PC-9 (cell line): Measurements from ENCODE around the gene CD93. TPM values are rescaled to one million over a fixed set of nuclear protein-coding genes. Genes with fewer than 3 reads are reported as not detected.

Experiments used
- BruUV-seq: library from RNA; stranded (reverse); fragments of 400-500 nt; replicated peaks from 2 replicates; lab custom pipeline; 2021; lab: Mats Ljungman, UMichigan
- CTCF ChIA-PET: fragments of 300-600 bp; sonication (Branson Sonifier 250); formaldehyde crosslinking; loops from one replicate; lab custom pipeline; 2022; ENCODE audit warnings: antibody characterized with exemption; lab: Charles Lee
- POLR2A ChIA-PET: fragments of 300-600 bp; sonication (Branson Sonifier 250); formaldehyde crosslinking; loops from one replicate; lab custom pipeline; 2022; ENCODE audit warnings: antibody characterized with exemption; ENCODE audit not compliant: unreplicated experiment; lab: Charles Lee
- DNase-seq, 2 experiments: peaks; one replicate each; pipeline versions ENCODE4 v3.0.0 to v3.0.0-alpha.2; 2015 to 2022; ENCODE audit warnings: mixed read lengths in 1 of 2
- H2AFZ ChIP-seq: fragments of 200-600 bp; sonication (generic); 2 replicates; pipeline ENCODE4 v1.8.1; 2017; ENCODE audit warnings: antibody characterized with exemption
- H3F3A ChIP-seq: fragments of 200-600 bp; sonication (generic); 2 replicates; pipeline ENCODE4 v1.8.1; 2017; ENCODE audit warnings: antibody characterized with exemption, mild to moderate bottlenecking, low read depth; ENCODE audit not compliant: insufficient read depth
- H3K27ac ChIP-seq: fragments of 200-600 bp; sonication (generic); 2 replicates; pipeline ENCODE4 v1.6.1; 2016; ENCODE audit warnings: mixed run types
- H3K27me3 ChIP-seq: fragments of 200-600 bp; sonication (generic); 2 replicates; pipeline ENCODE4 v1.6.1; 2016; ENCODE audit warnings: low read depth, mixed run types; ENCODE audit not compliant: insufficient read depth
- H3K36me3 ChIP-seq: fragments of 200-600 bp; sonication (generic); 2 replicates; pipeline ENCODE4 v1.6.1; 2016; ENCODE audit warnings: low read depth, mixed run types
- H3K4me1 ChIP-seq: fragments of 200-600 bp; sonication (generic); replicated peaks from 2 replicates; pipeline ENCODE4 v1.6.1; 2016; ENCODE audit warnings: mixed run types; ENCODE audit not compliant: insufficient read depth
- H3K4me2 ChIP-seq: fragments of 200-600 bp; sonication (generic); 2 replicates; pipeline ENCODE4 v1.6.1; 2017; ENCODE audit warnings: mixed run types
- H3K4me3 ChIP-seq: fragments of 200-600 bp; sonication (generic); 2 replicates; pipeline ENCODE4 v1.6.1; 2016; ENCODE audit warnings: mixed run types
- H3K79me2 ChIP-seq: fragments of 200-600 bp; sonication (generic); 2 replicates; pipeline ENCODE4 v1.6.1; 2017; ENCODE audit warnings: low read depth, mixed run types
- H3K9me2 ChIP-seq: fragments of 200-600 bp; sonication (generic); 2 replicates; pipeline ENCODE4 v1.8.1; 2017; ENCODE audit warnings: mild to moderate bottlenecking; ENCODE audit not compliant: insufficient read depth
- H3K9me3 ChIP-seq: fragments of 200-600 bp; sonication (generic); 2 replicates; pipeline ENCODE4 v1.8.1; 2016; ENCODE audit warnings: low read depth; ENCODE audit not compliant: insufficient read depth
- H4K20me1 ChIP-seq: fragments of 200-600 bp; sonication (generic); 2 replicates; pipeline ENCODE4 v1.8.1; 2017; ENCODE audit not compliant: insufficient read depth
- CTCF ChIP-seq: fragments of 200-600 bp; sonication (generic); conservative IDR thresholded peaks from 2 replicates; pipeline ENCODE4 v1.6.1; 2017; ENCODE audit warnings: mixed run types, antibody characterized with exemption, mild to moderate bottlenecking, moderate library complexity
- EZH2 ChIP-seq: fragments of 200-600 bp; sonication (generic); IDR thresholded peaks from 2 replicates; pipeline ENCODE4 v1.8.0; 2017; ENCODE audit warnings: antibody characterized with exemption, low read depth
- intact Hi-C: fragments of 100-400 bp; cut with micrococcal nuclease; formaldehyde crosslinking; loops from one replicate; pipeline ENCODE4 v1.10.0; 2022; ENCODE audit not compliant: unreplicated experiment
- total RNA-seq: library from RNA; stranded (reverse); gene quantifications from 2 replicates; pipeline ENCODE4 v1.2.3, GENCODE V29; 2021

Gene CD93
- total RNA-seq, 1 experiment from 2014 or later = 0.07 TPM

GRCh38 chr20:23129891-23130621 is 43.9 kb upstream of the CD93 start:
- Histone ChIP-seq H4K20me1 (no peaks in the 10 kb centered on the region), H3K9me2 (no peaks in the 10 kb centered on the region), H2AFZ (no peak overlapping the region), H3K27ac (no peak overlapping the region), H3K9me3 (no peaks in the 10 kb centered on the region), H3K27me3 (no peaks in the 10 kb centered on the region), H3K4me3 (no peak overlapping the region), H3F3A (no peaks in the 10 kb centered on the region), H3K4me2 (no peak overlapping the region), H3K36me3 (no peaks in the 10 kb centered on the region), H3K79me2 (no peaks in the 10 kb centered on the region), H3K4me1 (peaks cover 14% of the 10 kb centered on the region; the same call in 1 of the 2 replicates)
- CTCF ChIA-PET = no interaction called here
- POLR2A ChIA-PET = no interaction called here
- DNase-seq = no peak
- TF ChIP-seq EZH2 (no peak), CTCF (no peak)
- BruUV-seq = no TSS peak
- intact Hi-C loops = loop anchor here (10.0 kb wide), 1 partner anchor 45 kb away; no protein-coding TSS in a partner anchor

DNA sequence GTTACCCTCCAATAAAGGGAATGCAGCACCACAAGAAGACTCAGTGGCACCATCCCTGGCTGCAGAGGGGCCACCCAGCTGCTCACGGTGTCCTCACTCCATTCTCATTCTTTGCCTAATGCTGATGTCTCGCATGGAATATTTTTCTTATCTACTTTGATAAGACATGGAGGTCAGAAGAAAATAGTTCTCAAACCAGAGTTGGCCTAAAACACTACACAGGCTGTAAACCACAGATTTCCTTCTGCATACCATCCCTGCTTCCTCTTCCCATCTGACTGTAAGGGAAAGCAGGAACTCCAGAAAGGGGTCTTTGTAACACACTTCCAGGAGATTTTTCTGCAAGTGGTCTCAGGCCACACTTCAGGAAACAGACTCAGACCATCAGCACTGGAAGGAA is 43.1 kb upstream of the CD93 start:
- no peaks in the 10 kb centered on the region for H4K20me1 ChIP-seq
- intact Hi-C loops = loop anchor here (10.0 kb wide), 1 partner anchor 46 kb away; no protein-coding TSS in a partner anchor
- no TSS peak for BruUV-seq
- ChIA-PET POLR2A (no interaction called here), CTCF (no interaction called here)
- H3K79me2 ChIP-seq = no peaks in the 10 kb centered on the region
- no peaks in the 10 kb centered on the region for H3K27me3 ChIP-seq
- TF ChIP-seq CTCF (no peak), EZH2 (no peak)
- no peak overlapping the region for H3K27ac ChIP-seq
- H3K4me3 ChIP-seq = no peak overlapping the region
- no peaks in the 10 kb centered on the region for H3K36me3 ChIP-seq
- H3K9me2 ChIP-seq = no peaks in the 10 kb centered on the region
- H3K4me1 ChIP-seq = peaks cover 19% of the 10 kb centered on the region; the same call in 1 of the 2 replicates
- no peak for DNase-seq
- no peaks in the 10 kb centered on the region for H3K9me3 ChIP-seq
- no peaks in the 10 kb centered on the region for H3F3A ChIP-seq
- H3K4me2 ChIP-seq = no peak overlapping the region
- no peak overlapping the region for H2AFZ ChIP-seq

- no peaks in the 10 kb centered on the region for H3K9me2 ChIP-seq
- no peaks in the 10 kb centered on the region for H3K79me2 ChIP-seq
- no peaks in the 10 kb centered on the region for H3F3A ChIP-seq
- H3K4me3 ChIP-seq = no peak overlapping the region
- H3K27me3 ChIP-seq = no peaks in the 10 kb centered on the region
- CTCF ChIA-PET = no interaction called here
- no peaks in the 10 kb centered on the region for H3K9me3 ChIP-seq
- no peak overlapping the region for H3K27ac ChIP-seq
- no peak for DNase-seq
- peaks cover 19% of the 10 kb centered on the region; the same call in 1 of the 2 replicates for H3K4me1 ChIP-seq
- POLR2A ChIA-PET = no interaction called here
- H3K4me2 ChIP-seq = no peak overlapping the region
- TF ChIP-seq CTCF = no peak
- TF ChIP-seq EZH2 = no peak
- intact Hi-C loops = loop anchor here (10.0 kb wide), 1 partner anchor 46 kb away; no protein-coding TSS in a partner anchor
- H4K20me1 ChIP-seq = no peaks in the 10 kb centered on the region
- no peak overlapping the region for H2AFZ ChIP-seq
- H3K36me3 ChIP-seq = no peaks in the 10 kb centered on the region
- BruUV-seq = no TSS peak
These were observed 42.5 kb upstream of the CD93 start for GRCh38 chr20:23128461-23129125.
